TTC549 (cell line): ENCODE measurements around the gene IDE.
"Not testable (repeated sequence)": the region's sequence is repeated elsewhere in the genome, so short reads cannot be mapped to it uniquely, and the experiment has no call there.

Source experiments
- FAIRE-seq: peaks from 2 replicates; lab custom pipeline; 2012; peaks lifted over from hg19 to GRCh38; lab: Jason Lieb, UNC

IDE gene

GRCh38 chr10:92573798-92574547 lies at the start of gene IDE:
Gene IDE, minus strand, starts transcription at chr10:92574093. Its CDS starts 74 bp downstream, at chr10:92574019.
- FAIRE-seq, result no peak

GRCh38 chr10:92619368-92619767 lies 45.5 kb upstream of the IDE start:
- no peak for FAIRE-seq

- no peak for FAIRE-seq
These were observed 41.6 kb upstream of the IDE start for GRCh38 chr10:92615515-92615914.

- FAIRE-seq, result no peak
These were observed 30.9 kb upstream of the IDE start for GRCh38 chr10:92604841-92605240.

- no peak for FAIRE-seq
These were observed 24.4 kb upstream of the IDE start for GRCh38 chr10:92598321-92598720.

GRCh38 chr10:92595505-92595904 lies 21.6 kb upstream of the IDE start:
- no peak for FAIRE-seq

GRCh38 chr10:92593619-92594588 lies 20.0 kb upstream of the IDE start:
- FAIRE-seq, result no peak

GRCh38 chr10:92592761-92593618 lies 19.1 kb upstream of the IDE start, which contains the start of gene KIF11:
Gene KIF11, plus strand, starts transcription at chr10:92593130. Its CDS starts 246 bp downstream, at chr10:92593376.
- FAIRE-seq, result peak; percentile 92

GRCh38 chr10:92591550-92592022 lies 17.7 kb upstream of the IDE start:
- FAIRE-seq, result no peak

- FAIRE-seq, result no peak
These were observed 17.0 kb upstream of the IDE start for GRCh38 chr10:92590623-92591549.

GRCh38 chr10:92582347-92582746 lies 8.5 kb upstream of the IDE start:
- FAIRE-seq, result not testable (repeated sequence)

- no peak for FAIRE-seq
These were observed 2.1 kb upstream of the IDE start for GRCh38 chr10:92575961-92576360.

GRCh38 chr10:92574548-92575261 lies 812 bp upstream of the IDE start:
- no peak for FAIRE-seq

GRCh38 chr10:92573091-92573797 lies 649 bp downstream of the IDE start:
- no peak for FAIRE-seq

GRCh38 chr10:92572362-92573090 lies 1.4 kb downstream of the IDE start:
- FAIRE-seq, result no peak

- no peak for FAIRE-seq
These were observed 2.2 kb downstream of the IDE start for GRCh38 chr10:92571649-92572048.

- FAIRE-seq, result not testable (repeated sequence)
These were observed 4.2 kb downstream of the IDE start for GRCh38 chr10:92569663-92570062.

- no peak for FAIRE-seq
These were observed 4.8 kb downstream of the IDE start for GRCh38 chr10:92569071-92569470.
